ENCODE results near the gene PNPLA7.
"Not testable (repeated sequence)": the region's sequence is repeated elsewhere in the genome, so short reads cannot be mapped to it uniquely, and the experiment has no call there.

PNPLA7 gene

DNA sequence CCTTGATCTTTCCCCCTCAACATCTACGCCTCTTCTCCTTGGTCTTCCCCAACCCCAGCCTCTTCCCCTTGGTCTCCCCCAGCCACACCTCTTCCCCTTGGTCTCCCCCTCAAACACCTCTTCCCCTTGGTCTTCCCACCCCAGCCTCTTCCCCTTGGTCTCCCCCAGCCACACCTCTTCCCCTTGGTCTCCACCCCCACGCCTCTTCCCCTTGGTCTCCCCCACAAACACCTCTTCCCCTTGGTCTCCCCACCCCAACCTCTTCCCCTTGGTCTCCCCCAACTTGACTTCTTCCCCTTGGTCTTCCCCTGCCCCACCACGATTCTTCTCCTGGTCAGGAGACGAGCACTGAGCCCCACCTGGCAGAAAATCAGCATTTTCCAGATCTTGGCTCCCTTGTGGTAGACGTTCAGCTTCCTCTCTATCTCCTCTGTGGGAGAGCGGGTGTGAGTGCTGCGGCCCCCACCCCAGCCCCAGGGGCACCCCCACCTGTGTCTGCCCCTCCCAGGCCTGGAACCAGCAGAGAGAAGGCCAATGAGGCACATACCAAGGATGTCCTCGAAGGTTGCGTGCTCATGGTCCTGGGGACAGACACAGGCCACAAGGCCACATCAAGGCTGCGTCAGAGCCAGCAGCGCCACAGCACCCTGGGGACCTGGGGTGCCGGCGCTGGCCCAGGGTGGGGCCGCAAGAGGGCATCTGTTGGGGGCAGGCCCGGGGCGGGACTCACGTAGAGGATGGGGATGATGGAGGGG is 98.0 kb downstream of the PNPLA7 start:
- no peak for DNase-seq (ENCODE audit: low read depth, low spot score)

DNA sequence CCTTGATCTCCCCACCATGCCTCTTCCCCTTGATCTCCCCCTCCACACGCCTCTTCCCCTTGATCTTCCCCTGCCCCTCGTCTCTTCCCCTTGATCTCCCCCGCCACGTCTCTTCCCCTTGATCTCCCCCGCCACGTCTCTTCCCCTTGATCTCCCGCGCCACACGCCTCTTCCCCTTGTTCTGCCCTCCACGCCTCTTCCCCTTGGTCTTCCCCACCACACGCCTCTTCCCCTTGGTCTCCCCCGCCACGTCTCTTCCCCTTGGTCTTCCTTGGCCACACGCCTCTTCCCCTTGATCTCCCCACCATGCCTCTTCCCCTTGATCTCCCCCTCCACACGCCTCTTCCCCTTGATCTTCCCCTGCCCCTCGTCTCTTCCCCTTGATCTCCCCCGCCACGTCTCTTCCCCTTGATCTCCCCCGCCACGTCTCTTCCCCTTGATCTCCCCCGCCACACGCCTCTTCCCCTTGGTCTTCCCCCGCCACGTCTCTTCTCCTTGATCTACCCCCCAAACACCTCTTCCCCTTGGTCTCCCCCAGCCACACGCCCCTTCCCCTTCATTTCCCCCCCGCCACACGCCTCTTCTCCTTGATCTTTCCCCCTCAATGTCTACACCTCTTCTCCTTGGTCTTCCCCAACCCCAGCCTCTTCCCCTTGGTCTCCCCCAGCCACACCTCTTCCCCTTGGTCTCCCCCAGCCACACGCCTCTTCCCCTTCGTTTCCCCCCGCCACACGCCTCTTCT is 98.8 kb downstream of the PNPLA7 start:
- not testable (repeated sequence) for DNase-seq (ENCODE audit: low read depth, low spot score)

DNA sequence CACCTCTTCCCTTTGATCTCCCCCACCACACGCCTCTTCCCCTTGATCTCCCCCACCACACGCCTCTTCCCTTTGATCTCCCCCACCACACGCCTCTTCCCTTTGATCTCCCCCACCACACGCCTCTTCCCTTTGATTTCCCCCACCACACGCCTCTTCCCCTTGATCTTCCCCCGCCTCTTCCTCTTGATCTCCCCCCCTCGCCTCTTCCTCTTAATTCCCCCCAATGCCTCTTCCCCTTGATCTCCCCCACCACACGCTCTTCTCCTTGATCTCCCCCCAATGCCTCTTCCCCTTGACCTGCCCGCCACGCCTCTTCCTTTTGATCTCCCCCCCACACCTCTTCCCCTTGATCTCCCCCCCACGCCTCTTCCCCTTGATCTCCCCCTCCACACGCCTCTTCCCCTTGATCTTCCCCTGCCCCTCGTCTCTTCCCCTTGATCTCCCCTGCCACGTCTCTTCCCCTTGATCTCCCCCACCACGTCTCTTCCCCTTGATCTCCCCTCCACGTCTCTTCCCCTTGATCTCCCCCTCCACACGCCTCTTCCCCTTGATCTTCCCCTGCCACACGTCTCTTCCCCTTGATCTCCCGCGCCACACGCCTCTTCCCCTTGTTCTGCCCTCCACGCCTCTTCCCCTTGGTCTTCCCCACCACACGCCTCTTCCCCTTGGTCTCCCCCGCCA is 99.5 kb downstream of the PNPLA7 start:
- DNase-seq (ENCODE audit: low read depth, low spot score) = not testable (repeated sequence)

DNA sequence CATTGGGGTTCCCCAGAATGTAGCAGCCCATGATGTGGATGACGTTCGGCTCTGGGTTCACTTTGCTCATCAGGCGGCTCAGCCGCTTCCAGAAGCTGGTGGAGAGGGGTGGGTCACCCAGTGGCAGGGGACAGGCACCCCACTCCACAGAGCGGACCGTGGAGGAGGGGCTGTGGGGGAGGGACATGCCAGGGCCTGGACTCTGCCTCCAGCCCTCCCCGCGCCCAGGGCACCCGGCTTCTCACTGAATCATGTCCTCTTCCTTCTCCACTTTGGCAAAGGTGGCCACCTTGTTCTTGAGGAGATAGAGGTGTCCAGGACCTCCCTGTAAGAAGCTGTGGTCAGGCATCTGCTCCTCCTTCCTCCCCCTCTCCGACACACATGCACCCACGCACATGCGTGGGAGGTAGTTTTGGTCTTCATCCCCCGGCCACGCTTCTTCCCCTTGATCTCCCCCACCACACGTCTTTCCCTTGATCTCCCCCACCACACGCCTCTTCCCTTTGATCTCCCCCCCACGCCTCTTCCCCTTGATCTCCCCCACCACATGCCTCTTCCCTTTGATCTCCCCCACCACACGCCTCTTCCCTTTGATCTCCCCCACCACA is 100.2 kb downstream of the PNPLA7 start:
- no peak for DNase-seq (ENCODE audit: low read depth, low spot score)

DNA sequence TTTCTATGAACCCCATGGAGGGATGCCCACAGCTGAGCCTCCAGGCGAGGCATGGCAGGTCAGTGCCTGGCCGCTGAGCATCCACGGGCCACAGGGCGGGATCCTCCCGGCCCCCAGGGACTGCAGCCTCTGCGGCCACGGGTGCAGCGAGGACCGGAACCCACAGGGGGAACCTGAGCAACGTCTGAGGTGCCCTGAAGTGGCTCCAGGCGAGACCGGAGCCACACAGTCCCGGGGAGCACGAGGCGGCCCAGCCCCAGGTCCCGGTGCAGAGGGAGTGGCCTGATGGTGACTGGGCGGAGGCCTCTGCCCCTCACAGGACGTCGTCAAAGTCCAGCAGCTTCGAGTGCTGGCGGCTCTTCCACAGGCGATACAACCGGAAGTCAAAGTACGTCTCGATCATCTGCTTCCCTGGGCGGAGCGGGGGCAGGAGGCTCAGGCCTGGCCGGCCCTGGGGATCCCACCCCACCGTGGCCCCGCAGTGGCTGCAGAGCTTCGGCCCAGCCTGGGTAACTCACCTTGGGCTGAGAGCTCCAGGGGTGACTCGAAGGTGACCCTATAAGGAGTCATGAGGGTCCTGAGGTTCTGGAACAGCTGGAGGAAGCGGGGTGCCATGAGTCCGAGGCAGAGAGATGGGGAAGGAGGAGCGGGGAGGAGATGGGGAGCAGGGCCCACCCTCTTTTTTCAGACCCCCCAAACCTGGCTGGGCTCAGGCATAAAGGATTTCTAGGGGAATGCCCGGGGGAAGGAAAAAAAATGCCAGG is 100.9 kb downstream of the PNPLA7 start:
- DNase-seq (ENCODE audit: low read depth, low spot score) = no peak

DNA sequence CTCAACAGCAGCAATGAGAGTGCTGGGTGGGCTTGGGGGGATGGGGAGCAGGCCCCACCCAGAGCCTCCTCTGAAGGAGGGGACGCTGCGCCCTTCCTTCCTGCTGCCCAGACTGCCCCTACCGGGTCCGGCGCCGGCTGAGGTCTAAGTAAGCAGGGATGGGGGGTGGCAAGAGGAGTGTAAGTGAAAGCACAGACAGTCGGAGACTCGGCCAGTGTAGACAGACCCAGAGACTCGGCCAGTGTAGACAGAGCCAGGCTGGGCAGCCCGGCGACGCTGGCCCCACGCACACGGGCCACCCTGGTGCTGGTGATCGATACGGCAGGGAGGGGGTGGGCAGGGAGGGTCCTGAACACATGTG is 101.6 kb downstream of the PNPLA7 start:
- no peak for DNase-seq (ENCODE audit: low read depth, low spot score)

DNA sequence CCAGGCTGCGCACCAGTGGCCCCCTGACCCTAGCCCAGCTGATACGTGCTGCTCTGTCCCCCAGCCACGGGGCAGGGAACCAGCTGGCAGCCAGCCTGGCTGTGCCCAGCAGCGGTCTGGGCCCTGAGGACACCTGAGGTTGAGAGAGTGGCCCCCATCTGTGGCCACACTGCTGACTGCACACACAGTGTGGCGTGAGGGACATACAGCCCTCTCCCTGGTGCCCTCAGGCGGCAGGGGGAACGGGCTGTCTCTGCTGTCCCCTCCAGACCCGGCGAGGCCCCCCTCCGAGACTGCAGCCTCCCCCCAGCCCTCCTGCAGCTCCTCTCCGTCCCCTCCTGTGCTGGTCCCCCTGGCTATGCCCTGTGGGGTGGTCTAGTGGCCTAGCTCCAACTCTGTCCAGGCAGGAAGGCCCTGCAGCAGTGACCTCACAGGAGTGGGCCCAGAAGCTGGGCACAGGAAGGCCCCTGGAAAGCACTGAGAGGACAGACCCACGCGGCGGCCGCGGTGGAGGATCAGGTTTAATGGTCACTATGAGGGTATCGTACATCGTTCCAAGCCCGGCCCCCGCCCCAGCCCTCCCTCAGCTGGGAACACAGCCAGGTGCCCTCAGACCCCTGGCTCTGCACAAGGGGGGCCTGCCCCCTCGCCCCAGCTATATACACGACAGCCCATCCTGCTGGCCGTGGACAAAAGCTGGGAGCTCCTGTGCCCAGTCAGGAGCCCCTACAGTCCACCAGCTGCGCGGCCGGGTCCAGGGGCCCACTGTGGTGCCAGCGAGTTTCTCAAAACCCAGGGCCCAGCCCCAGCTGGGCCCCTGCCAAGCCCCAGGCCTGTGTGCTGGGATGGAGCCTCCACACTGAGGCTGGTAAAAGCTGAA is 102.2 kb downstream of the PNPLA7 start:
- DNase-seq (ENCODE audit: low read depth, low spot score) = no peak

DNA sequence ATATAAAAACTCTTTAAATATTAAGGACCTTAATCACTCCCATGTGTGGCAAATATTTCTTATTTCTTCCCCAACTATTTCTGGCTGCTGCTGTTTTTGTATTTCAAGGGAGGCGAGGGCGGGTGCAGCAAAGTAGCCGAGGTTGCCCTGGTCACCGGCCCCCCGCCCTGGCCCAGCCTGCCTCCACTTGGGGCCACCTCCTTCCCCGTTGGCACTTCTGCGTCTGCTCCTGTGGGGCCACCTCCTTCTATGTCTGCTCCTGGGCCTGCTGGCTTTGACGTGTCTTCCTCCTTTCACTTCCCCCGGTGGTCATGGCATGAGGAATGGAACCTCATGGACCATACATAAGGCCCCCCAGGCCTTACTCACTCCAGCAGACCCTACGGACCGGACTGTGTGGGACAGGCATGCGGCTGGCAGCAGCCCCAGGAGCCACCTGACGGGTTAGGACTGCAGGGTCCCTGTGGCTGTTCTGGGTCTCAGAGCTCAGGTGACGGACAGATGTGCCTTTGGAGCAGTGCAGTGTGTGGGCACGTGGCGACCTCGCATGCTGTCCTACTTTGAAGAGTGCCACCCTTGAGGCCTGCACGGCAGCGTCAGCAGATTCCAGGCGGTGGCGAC is 103.2 kb downstream of the PNPLA7 start:
- DNase-seq (ENCODE audit: low read depth, low spot score) = no peak

DNA sequence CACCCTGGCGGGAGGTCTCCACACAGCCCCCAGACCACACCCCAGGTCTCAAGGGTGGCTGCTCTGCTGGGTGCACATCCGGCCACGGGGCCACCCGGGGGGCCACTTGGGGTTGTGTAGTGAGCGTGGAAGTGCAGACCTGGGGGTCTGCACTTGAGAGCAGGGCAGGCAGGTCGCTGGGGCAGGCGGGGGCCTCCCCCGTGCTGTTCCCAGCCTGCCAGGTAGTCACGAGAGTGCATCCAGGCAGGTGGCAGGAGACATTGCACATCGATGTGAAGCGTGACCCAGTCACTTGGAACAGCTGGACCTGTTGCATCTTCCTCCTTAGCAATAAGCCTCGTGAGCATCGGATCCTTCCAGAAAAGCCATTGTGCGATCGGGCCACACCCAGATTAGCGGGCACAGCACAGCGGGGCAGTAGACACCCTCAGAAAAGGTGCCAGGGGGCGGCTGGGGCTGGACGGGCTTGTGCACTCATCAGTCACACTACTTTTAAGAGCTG is 104.2 kb downstream of the PNPLA7 start:
- DNase-seq (ENCODE audit: low read depth, low spot score) = no peak

DNA sequence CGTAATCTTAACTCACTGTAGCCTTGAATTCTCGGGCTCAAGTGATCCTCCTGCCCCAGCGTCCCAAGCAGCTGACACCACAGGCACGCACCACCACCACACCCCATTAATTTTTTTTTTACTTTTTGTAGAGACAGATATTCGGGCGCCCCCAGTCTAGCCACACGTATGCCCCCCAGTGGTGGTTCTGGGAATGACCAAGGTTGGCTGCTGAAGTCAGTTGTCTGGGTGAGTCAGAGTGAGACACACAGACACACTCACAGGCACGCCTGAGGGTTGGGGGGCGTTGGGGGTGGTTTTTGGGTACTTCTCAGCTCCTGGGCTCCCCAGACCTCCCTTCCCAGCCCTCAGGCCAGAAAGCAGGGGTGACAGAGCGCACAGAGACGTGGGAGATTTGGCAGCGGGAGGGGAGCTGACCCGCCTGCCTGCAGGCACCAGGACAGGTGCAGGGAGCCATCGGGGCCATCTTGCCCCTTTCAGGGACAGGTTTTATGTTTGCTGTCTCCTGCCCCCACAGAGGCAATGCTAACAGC is 104.9 kb downstream of the PNPLA7 start:
- DNase-seq (ENCODE audit: low read depth, low spot score) = no peak

DNA sequence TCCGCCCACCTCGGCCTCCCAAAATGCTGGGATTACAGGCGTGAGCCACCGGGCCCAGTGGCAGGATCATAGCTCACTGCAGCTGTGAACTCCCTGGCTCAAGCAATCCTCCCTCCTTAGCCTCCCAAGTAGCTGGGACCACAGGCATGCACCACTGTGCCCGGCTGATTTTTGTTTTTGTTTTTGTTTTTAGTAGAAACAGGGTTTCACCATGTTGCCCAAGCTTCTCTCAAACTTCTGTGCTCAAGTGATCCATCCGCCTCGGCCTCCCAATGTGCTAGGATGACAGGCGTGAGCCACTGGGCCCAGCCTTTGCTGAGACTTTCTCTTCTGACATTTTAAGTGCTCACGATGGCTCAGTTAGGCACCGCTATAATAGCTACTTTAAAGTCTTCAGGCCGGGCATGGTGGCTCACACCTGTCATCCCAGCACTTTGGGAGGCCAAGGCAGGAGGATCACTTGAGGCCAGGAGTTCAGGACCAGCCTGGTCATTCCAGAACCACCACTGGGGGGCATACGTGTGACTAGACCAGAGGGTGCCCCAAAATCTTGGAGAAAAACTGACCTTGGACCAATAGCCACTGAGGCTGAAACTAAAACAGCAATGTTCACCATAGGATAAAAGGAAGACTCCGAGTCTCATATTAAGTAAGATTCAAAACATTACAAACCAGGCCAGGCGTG is 106.0 kb downstream of the PNPLA7 start:
- no peak for DNase-seq (ENCODE audit: low read depth, low spot score)

DNA sequence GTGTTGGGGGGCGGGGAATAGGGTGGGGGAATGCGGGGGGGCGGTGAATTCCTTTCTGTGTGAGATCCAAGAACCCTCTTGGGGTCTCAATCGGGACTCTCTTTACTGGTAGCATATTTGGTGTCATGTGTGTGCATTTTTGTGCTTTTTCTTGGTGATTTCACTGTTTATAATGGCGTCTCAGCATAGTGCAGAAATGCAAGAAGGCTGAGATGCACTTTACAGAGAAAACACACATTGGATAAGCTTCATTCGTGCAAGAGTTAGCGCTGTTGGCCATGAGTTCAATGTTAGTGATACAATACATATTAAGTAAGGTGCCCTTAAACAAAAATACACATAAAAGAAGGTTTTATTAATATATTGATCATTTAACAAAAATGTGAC is 108.3 kb downstream of the PNPLA7 start:
- no peak for DNase-seq (ENCODE audit: low read depth, low spot score)

DNA sequence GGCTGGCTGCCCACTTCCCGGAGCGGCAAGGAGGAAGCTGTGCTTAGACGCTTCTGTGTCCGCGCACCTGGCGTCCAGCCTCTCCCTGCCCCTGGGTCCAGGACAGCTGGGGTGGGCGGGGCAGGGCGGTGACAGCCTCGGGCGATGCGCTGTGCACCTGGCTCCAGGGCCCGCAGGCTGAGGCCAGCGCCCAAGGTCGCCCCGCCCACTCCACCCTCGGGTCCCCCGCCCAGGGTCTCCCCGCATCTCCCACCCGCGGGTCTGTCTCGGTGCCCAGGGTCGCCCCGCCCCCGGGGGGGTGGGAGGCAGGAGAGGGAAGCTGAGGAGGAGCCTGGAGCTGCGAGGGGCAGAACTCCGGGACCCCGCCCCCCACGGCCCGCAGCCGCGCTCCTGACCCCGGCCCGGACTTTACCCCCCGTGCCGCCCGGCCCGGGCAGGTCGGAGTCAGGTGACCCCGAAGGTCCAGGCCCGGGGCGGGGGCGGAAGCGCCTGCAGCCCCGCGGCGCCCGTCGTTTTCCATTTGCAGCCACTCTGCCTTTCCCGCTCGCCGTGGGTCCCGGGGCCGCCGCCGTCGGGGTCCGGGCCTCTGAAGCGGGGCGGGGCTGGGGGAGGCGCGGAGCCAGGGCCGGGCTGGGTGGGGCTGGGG is 108.8 kb downstream of the PNPLA7 start, which contains the start of gene ENTPD8:
TSS of gene ENTPD8 (minus strand) at position 69 of the 646 bp plus-strand sequence. CDS start 3,072 bp downstream, outside the sequence.
- no peak for DNase-seq (ENCODE audit: low read depth, low spot score)

DNA sequence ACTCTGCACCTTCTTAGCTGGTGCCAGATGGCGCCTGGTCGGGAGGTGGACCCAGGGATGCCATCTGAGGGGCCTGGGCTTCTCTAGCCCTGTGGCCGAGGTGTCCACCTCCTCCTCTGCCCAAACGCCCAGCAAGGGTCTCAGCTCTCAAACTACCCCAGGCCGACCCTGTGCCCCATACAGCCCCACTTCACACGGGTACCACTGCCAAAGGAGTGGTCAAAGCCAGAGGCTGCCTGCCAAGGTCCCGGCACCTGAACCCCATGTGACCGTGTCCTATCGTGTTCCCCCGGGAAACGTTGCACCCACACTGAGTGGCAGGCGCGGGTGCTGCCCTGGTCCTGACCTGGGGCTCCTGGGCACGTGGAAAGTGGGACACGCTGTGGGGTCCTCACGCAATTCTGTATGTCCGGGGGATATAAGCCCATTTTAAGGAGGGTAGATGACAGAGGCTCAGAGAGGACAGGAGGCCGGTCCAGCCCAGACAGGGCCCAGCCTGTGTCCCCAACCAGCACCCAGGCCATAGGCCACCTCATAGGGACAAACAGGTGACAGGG is 111.0 kb downstream of the PNPLA7 start:
- no peak for DNase-seq (ENCODE audit: low read depth, low spot score)

DNA sequence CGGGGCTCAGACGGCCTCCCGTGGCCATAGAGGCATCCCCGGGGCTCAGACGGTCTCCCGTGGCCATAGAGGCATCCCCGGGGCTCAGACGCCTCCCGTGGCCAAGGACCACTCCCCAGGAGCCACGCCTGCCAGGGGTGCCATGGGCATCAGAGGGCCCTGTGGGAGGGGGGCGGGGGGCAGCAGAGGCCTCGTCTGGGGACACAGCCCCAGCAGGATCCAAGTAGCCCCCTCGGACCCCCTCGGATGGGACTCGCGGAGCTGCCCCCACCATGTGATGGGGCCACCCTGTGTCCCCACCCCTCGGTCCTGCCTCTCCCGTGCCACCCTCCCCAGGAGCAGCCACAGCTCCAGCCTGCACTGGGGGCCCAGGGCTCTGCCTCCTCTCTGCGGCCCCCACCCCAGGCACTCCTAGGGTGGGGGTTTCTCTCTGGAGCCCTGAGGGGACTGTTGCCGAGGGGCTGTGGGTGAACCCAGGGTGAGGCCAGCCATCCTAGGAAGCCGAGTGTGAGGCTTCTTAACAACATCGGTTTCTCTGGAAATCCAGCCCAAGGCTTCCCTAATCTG is 111.5 kb downstream of the PNPLA7 start:
- no peak for DNase-seq (ENCODE audit: low read depth, low spot score)

DNA sequence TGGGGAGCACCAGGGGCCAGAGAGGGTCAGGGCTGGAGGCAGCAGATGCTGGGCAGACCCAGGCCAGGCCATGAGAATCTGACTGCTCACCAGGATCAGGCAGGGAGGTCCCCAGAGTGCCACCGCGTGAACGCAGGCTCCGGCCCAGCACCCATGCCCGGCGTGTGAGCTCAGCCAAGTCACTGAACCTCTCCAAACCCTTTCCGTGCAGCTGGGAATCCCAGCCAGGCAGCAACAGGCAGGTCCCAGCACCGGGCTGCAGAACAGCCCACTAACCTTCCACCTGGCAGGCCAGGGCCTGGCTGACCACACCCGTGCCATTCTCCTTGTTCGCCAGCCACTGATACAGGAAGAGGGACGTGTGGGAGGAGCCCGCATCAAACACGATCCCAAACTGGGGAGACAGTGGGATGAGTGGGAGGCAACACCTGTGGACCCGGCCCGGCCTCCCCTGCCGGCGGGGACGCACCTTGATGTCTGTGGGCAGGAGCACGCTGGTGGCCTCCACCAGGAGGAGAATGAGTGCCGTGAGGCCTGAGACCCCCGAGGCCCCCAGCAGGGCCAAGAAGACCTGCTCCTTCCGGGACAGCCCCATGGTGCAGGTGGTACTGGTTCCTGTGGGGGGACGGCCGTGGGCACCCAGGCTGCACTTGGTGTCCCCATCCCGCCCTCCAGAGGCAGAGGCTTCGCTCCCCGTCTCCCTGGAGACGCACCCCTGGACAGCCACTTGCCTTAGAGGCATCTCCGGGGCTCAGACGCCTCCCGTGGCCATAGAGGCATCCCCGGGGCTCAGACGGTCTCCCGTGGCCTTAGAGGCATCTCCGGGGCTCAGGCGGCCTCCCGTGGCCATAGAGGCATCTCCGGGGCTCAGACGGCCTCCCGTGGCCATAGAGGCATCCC is 112.3 kb downstream of the PNPLA7 start:
- no peak for DNase-seq (ENCODE audit: low read depth, low spot score)

Data from smooth muscle cell of the brain vasculature (primary cell).